SW480 (cell line): ENCODE data around the gene PFDN4.

Experiments used
- DNase-seq: peaks from one replicate; pipeline ENCODE4 v3.0.0-alpha.2; 2016; ENCODE audit warnings: low spot score

PFDN4 gene

DNA sequence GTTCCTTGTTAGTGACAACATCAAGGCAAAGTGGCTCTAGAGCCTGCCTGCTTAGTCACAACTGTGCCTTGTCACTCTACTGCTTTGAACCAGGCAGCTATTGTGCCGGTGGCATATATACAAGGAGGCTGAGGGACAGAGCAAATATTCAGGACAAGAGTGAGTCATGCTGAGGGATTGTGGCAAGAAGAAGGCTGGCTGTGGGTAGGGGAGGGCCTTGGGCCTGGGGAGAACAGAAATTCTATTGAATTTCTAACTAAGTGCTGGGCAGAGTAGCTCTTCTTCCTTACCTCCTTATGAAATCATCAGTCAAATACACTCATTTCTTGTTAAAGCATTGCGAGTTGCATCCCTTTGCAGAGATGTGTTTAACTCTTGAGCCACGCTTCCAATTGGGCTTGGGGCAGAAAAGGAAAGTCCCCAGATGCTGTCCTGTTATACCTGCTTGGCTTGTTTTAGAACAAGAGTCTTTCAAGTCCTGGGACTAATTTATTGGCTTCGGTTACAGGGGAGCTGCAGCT lies 59.7 kb downstream of the PFDN4 start:
- DNase-seq, result peak; percentile 87

DNA sequence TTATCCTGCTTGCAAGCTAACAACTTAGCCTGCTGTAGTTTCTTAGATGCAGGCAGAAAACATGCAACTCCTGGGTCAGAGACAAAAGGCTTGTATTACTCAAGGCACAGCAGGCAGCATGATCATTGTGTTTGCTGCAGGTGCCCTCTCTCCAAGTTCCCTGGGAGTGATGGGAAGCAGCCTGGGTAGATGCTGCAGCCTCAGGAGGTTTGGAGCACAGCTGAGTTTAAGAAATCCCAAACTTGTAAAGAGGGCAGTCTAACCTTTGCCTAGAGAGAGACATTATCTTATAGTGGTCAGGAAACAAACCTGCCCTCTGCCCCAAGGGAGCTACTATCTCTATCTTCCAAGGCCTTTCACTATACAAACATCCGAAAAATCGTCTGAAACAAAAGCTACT lies 61.1 kb downstream of the PFDN4 start:
- DNase-seq, result no peak
